Trophoblast cell (in vitro differentiated cells and primary cell): ENCODE results near the gene TBC1D12.

Experiments
- DNase-seq, 2 donors: peaks; one replicate each; pipeline ENCODE4 v3.0.0-alpha.2; 2016
- H2AFZ ChIP-seq: 2 replicates; pipeline ENCODE4 v1.6.1; 2013; ENCODE audit warnings: low read length, moderate library complexity, mild to moderate bottlenecking; ENCODE audit not compliant: insufficient read depth, poor library complexity
- H2AK5ac ChIP-seq: 2 replicates; pipeline ENCODE4 v1.6.1; 2013; ENCODE audit warnings: mild to moderate bottlenecking, low read length
- H2BK120ac ChIP-seq: 2 replicates; pipeline ENCODE4 v1.6.1; 2013; ENCODE audit warnings: low read length, mild to moderate bottlenecking, moderate library complexity; ENCODE audit not compliant: insufficient read depth, poor library complexity
- H2BK12ac ChIP-seq: 2 replicates; pipeline ENCODE4 v1.6.1; 2013; ENCODE audit warnings: mild to moderate bottlenecking, low read length, moderate library complexity
- H2BK5ac ChIP-seq: 2 replicates; pipeline ENCODE4 v1.6.1; 2013; ENCODE audit warnings: low read length, low read depth, moderate library complexity, mild to moderate bottlenecking; ENCODE audit not compliant: poor library complexity
- H3K14ac ChIP-seq: 2 replicates; pipeline ENCODE4 v1.6.1; 2013; ENCODE audit warnings: mild to moderate bottlenecking, low read length
- H3K18ac ChIP-seq: 2 replicates; pipeline ENCODE4 v1.6.1; 2013; ENCODE audit warnings: mild to moderate bottlenecking, low read length
- H3K23ac ChIP-seq: 2 replicates; pipeline ENCODE4 v1.6.1; 2013; ENCODE audit warnings: low read length
- H3K27ac ChIP-seq: 2 replicates; pipeline ENCODE4 v1.5.1; 2013; ENCODE audit warnings: low read depth, mild to moderate bottlenecking, inconsistent platforms, low read length, moderate library complexity
- H3K27me3 ChIP-seq: 2 replicates; pipeline ENCODE4 v1.6.1; 2013; ENCODE audit warnings: inconsistent platforms, mild to moderate bottlenecking, low read length, moderate library complexity; ENCODE audit not compliant: insufficient read depth
- H3K36me3 ChIP-seq, 2 experiments: 1 replicate in 1 of 2; 2 replicates in 1 of 2; pipeline ENCODE4 v1.6.1; 2013; ENCODE audit warnings: low read length in 2 of 2, mild to moderate bottlenecking in 2 of 2, moderate library complexity in 1 of 2; ENCODE audit not compliant: insufficient read depth in 2 of 2, control insufficient read depth in 1 of 2
- H3K4ac ChIP-seq: 2 replicates; pipeline ENCODE4 v1.6.1; 2013; ENCODE audit warnings: low read depth, mild to moderate bottlenecking, low read length, moderate library complexity
- H3K4me1 ChIP-seq, 2 experiments: 1 replicate in 1 of 2; 2 replicates in 1 of 2; pipeline ENCODE4 v1.6.1; 2013; ENCODE audit warnings: low read length in 2 of 2, mild to moderate bottlenecking in 2 of 2, moderate library complexity in 1 of 2; ENCODE audit not compliant: insufficient read depth in 2 of 2, control insufficient read depth in 1 of 2
- H3K4me2 ChIP-seq: 2 replicates; pipeline ENCODE4 v1.6.1; 2013; ENCODE audit warnings: inconsistent platforms, mild to moderate bottlenecking, low read length, moderate library complexity
- H3K4me3 ChIP-seq: 2 replicates; pipeline ENCODE4 v1.5.1; 2013; ENCODE audit warnings: mild to moderate bottlenecking, low read depth, low read length, inconsistent platforms
- H3K79me1 ChIP-seq: one replicate; pipeline ENCODE4 v1.6.1; 2013; ENCODE audit warnings: low read length
- H3K79me2 ChIP-seq: 2 replicates; pipeline ENCODE4 v1.6.1; 2013; ENCODE audit warnings: low read length, mild to moderate bottlenecking; ENCODE audit not compliant: control insufficient read depth, insufficient read depth, poor library complexity
- H3K9ac ChIP-seq: 2 replicates; pipeline ENCODE4 v1.6.1; 2013; ENCODE audit warnings: mild to moderate bottlenecking, low read length
- H3K9me3 ChIP-seq: 2 replicates; pipeline ENCODE4 v1.6.1; 2013; ENCODE audit warnings: low read depth, mild to moderate bottlenecking, control low read depth, inconsistent platforms, low read length; ENCODE audit not compliant: insufficient read depth
- H4K12ac ChIP-seq: 2 replicates; pipeline ENCODE4 v1.6.1; 2013; ENCODE audit warnings: low read depth, mild to moderate bottlenecking, low read length, moderate library complexity
- H4K8ac ChIP-seq: 2 replicates; pipeline ENCODE4 v1.6.1; 2013; ENCODE audit warnings: low read depth, mild to moderate bottlenecking, low read length, moderate library complexity
- H4K91ac ChIP-seq: one replicate; pipeline ENCODE4 v1.6.1; 2013; ENCODE audit warnings: low read depth, mild to moderate bottlenecking, low read length, moderate library complexity
- WGBS: extraction: QIAGEN DNeasy Blood & Tissue Kit; methylation state at CpG from one replicate; pipeline ENCODE4 v1.1.7; 2013; ENCODE audit warnings: missing lambda C conversion rate; ENCODE audit not compliant: insufficient read length, insufficient coverage; ENCODE audit errors: extremely low coverage; 5-methylcytosine and 5-hydroxymethylcytosine counted together

Gene TBC1D12

GRCh38 chr10:94496646-94497045 is 94.3 kb downstream of the TBC1D12 start:
- Histone ChIP-seq H3K79me1 (no peaks in the 10 kb centered on the region), H3K23ac (no peak overlapping the region), H2AK5ac (no peak overlapping the region), H3K36me3 (peaks cover 0 to 2% of the 10 kb centered on the region in 2 experiments), H3K4me3 (no peak overlapping the region), H3K27ac (no peak overlapping the region), H3K4me1 (no peaks in the 10 kb centered on the region), H2BK5ac (no peak overlapping the region), H3K14ac (no peak overlapping the region), H3K79me2 (no peaks in the 10 kb centered on the region), H3K18ac (no peak overlapping the region), H2BK120ac (no peak overlapping the region), H3K4ac (no peak overlapping the region), H3K9ac (no peak overlapping the region), H2BK12ac (no peak overlapping the region), H4K91ac (no peak overlapping the region), H4K12ac (no peak overlapping the region), H3K4me2 (no peak overlapping the region), H3K27me3 (no peaks in the 10 kb centered on the region), H3K9me3 (peaks cover 1% of the 10 kb centered on the region), H4K8ac (no peak overlapping the region), H2AFZ (no peak overlapping the region)
- DNase-seq, result no peak
- no CpG with 5 or more reads among the region's 3 CpGs for WGBS

- no peak overlapping the region for H2AK5ac ChIP-seq
- H4K8ac ChIP-seq, result no peak overlapping the region
- no peak overlapping the region for H2AFZ ChIP-seq
- H3K79me1 ChIP-seq, result no peaks in the 10 kb centered on the region
- H2BK120ac ChIP-seq, result no peak overlapping the region
- H4K91ac ChIP-seq, result no peak overlapping the region
- H2BK12ac ChIP-seq, result no peak overlapping the region
- H2BK5ac ChIP-seq, result no peak overlapping the region
- H3K9me3 ChIP-seq, result peaks cover 1% of the 10 kb centered on the region
- no peak overlapping the region for H3K4me2 ChIP-seq
- no CpG with 5 or more reads among the region's 5 CpGs for WGBS
- H3K23ac ChIP-seq, result no peak overlapping the region
- H3K4ac ChIP-seq, result no peak overlapping the region
- H3K36me3 ChIP-seq, result no peaks in the 10 kb centered on the region
- H3K14ac ChIP-seq, result no peak overlapping the region
- H3K27ac ChIP-seq, result no peak overlapping the region
- DNase-seq, result peak in 1 of 2 donors; percentile 10
- H3K79me2 ChIP-seq, result no peaks in the 10 kb centered on the region
- no peaks in the 10 kb centered on the region for H3K27me3 ChIP-seq
- H3K4me1 ChIP-seq, result no peaks in the 10 kb centered on the region
- no peak overlapping the region for H3K9ac ChIP-seq
- H3K4me3 ChIP-seq, result no peak overlapping the region
- H4K12ac ChIP-seq, result no peak overlapping the region
- no peak overlapping the region for H3K18ac ChIP-seq
These were observed 97.7 kb downstream of the TBC1D12 start for GRCh38 chr10:94500063-94500462.

- Histone ChIP-seq H3K36me3 (no peaks in the 10 kb centered on the region), H4K12ac (no peak overlapping the region), H3K23ac (no peak overlapping the region), H3K4me3 (no peak overlapping the region), H4K91ac (no peak overlapping the region), H3K14ac (no peak overlapping the region), H2BK12ac (no peak overlapping the region), H3K4me2 (no peak overlapping the region), H4K8ac (no peak overlapping the region), H3K79me2 (no peaks in the 10 kb centered on the region), H2BK5ac (no peak overlapping the region), H3K18ac (no peak overlapping the region), H3K4me1 (no peaks in the 10 kb centered on the region), H3K27ac (no peak overlapping the region), H3K79me1 (no peaks in the 10 kb centered on the region), H2AK5ac (no peak overlapping the region), H3K27me3 (no peaks in the 10 kb centered on the region), H3K4ac (no peak overlapping the region), H3K9ac (no peak overlapping the region), H2BK120ac (no peak overlapping the region), H3K9me3 (no peaks in the 10 kb centered on the region), H2AFZ (no peak overlapping the region)
- no CpG with 5 or more reads among the region's 5 CpGs for WGBS
- no peak for DNase-seq
These were observed 119.2 kb downstream of the TBC1D12 start for GRCh38 chr10:94521276-94522250.

GRCh38 chr10:94524146-94524545 is 121.8 kb downstream of the TBC1D12 start:
- H3K18ac ChIP-seq, result no peak overlapping the region
- no peak overlapping the region for H3K9ac ChIP-seq
- no peak overlapping the region for H3K14ac ChIP-seq
- H3K79me2 ChIP-seq, result no peaks in the 10 kb centered on the region
- no peak overlapping the region for H4K12ac ChIP-seq
- no peak overlapping the region for H4K8ac ChIP-seq
- no peaks in the 10 kb centered on the region for H3K4me1 ChIP-seq
- WGBS, result no CpG with 5 or more reads among the region's 7 CpGs
- no peak overlapping the region for H2BK120ac ChIP-seq
- H2AFZ ChIP-seq, result no peak overlapping the region
- no peaks in the 10 kb centered on the region for H3K27me3 ChIP-seq
- H3K27ac ChIP-seq, result no peak overlapping the region
- no peak overlapping the region for H4K91ac ChIP-seq
- no peak overlapping the region for H3K4ac ChIP-seq
- no peak overlapping the region for H3K23ac ChIP-seq
- H2BK5ac ChIP-seq, result no peak overlapping the region
- no peak overlapping the region for H3K4me3 ChIP-seq
- H3K9me3 ChIP-seq, result no peaks in the 10 kb centered on the region
- H3K4me2 ChIP-seq, result no peak overlapping the region
- no peak overlapping the region for H2BK12ac ChIP-seq
- no peak overlapping the region for H2AK5ac ChIP-seq
- DNase-seq, result no peak
- no peaks in the 10 kb centered on the region for H3K79me1 ChIP-seq
- H3K36me3 ChIP-seq, result no peaks in the 10 kb centered on the region
